Left ventricle myocardium inferior (tissue), 1 donor: ENCODE data around the gene RIPOR3. TPM values are rescaled to one million over a fixed set of nuclear protein-coding genes. Genes with fewer than 3 reads are reported as not detected.

Experiments
- DNase-seq: peaks from one replicate; pipeline ENCODE4 v3.0.0-alpha.2; 2020
- H3K27ac ChIP-seq: fragments of 200-600 bp; replicated peaks from 2 replicates; pipeline ENCODE4 v1.8.0; 2021
- H3K27me3 ChIP-seq: fragments of 200-600 bp; 2 replicates; pipeline ENCODE4 v1.8.0; 2021; ENCODE audit warnings: low read depth
- H3K36me3 ChIP-seq: fragments of 200-600 bp; 2 replicates; pipeline ENCODE4 v1.8.0; 2021
- H3K4me1 ChIP-seq: fragments of 200-600 bp; 2 replicates; pipeline ENCODE4 v1.8.0; 2021
- H3K4me3 ChIP-seq: fragments of 200-600 bp; 2 replicates; pipeline ENCODE4 v1.8.0; 2021; ENCODE audit warnings: mild to moderate bottlenecking, moderate library complexity
- H3K9me3 ChIP-seq: fragments of 200-600 bp; replicated peaks from 2 replicates; pipeline ENCODE4 v1.8.0; 2021
- CTCF ChIP-seq: fragments of 200-600 bp; IDR thresholded peaks from 2 replicates; pipeline ENCODE4 v1.8.0; 2021; ENCODE audit warnings: antibody characterized with exemption, mild to moderate bottlenecking, borderline replicate concordance
- intact Hi-C: fragments of 100-400 bp; cut with micrococcal nuclease; formaldehyde crosslinking; loops from one replicate; pipeline ENCODE4 v1.11.0; 2022
- total RNA-seq: library from RNA; stranded (reverse); fragmentation: NEBNext Ultra II Directional; extraction: Animal tissue kit (Norgen Biotek cat#: 25700); gene quantifications from one replicate; pipeline ENCODE4 v1.2.1, GENCODE V29; 2021
- donor health status: DM: no; HTN: yes; CAD: no; lungs with severe emphysema.

The RIPOR3 gene
- total RNA-seq, 1 donor from 2014 or later = 6.5 TPM

GRCh38 chr20:50689864-50690649 is 1.3 kb downstream of the RIPOR3 start:
- peaks cover 35% of the 10 kb centered on the region for H3K4me1 ChIP-seq
- TF ChIP-seq CTCF = no peak
- peak overlapping the region; percentile 69 for H3K4me3 ChIP-seq
- peaks cover 23% of the 10 kb centered on the region for H3K27me3 ChIP-seq
- intact Hi-C loops = no loop called here
- H3K36me3 ChIP-seq = no peaks in the 10 kb centered on the region
- peak overlapping the region; percentile 85 for H3K27ac ChIP-seq
- H3K9me3 ChIP-seq = no peaks in the 10 kb centered on the region
- DNase-seq = peak; percentile 23

- H3K27ac ChIP-seq = peak overlapping the region; percentile 85
- H3K36me3 ChIP-seq = no peaks in the 10 kb centered on the region
- intact Hi-C loops = no loop called here
- peaks cover 23% of the 10 kb centered on the region for H3K27me3 ChIP-seq
- H3K4me1 ChIP-seq = peaks cover 33% of the 10 kb centered on the region
- no peak for TF ChIP-seq CTCF
- no peak for DNase-seq
- H3K9me3 ChIP-seq = no peaks in the 10 kb centered on the region
- peak overlapping the region; percentile 69 for H3K4me3 ChIP-seq
Observed at GRCh38 chr20:50688256-50688975, 2.9 kb downstream of the RIPOR3 start.

- H3K27me3 ChIP-seq = peaks cover 14% of the 10 kb centered on the region
- no peak for TF ChIP-seq CTCF
- H3K27ac ChIP-seq = peak overlapping the region; percentile 31
- DNase-seq = no peak
- H3K4me3 ChIP-seq = no peak overlapping the region
- intact Hi-C loops = no loop called here
- H3K9me3 ChIP-seq = no peaks in the 10 kb centered on the region
- H3K36me3 ChIP-seq = no peaks in the 10 kb centered on the region
- peaks cover 33% of the 10 kb centered on the region for H3K4me1 ChIP-seq
Observed at GRCh38 chr20:50686821-50687220, 4.5 kb downstream of the RIPOR3 start.

GRCh38 chr20:50683570-50683969 is 7.8 kb downstream of the RIPOR3 start:
- no peak for TF ChIP-seq CTCF

GRCh38 chr20:50682947-50683530 is 8.3 kb downstream of the RIPOR3 start:
- no peak for DNase-seq
- no peaks in the 10 kb centered on the region for H3K36me3 ChIP-seq
- H3K4me1 ChIP-seq = peaks cover 16% of the 10 kb centered on the region
- no peaks in the 10 kb centered on the region for H3K27me3 ChIP-seq
- H3K27ac ChIP-seq = no peak overlapping the region
- no peak for TF ChIP-seq CTCF
- H3K4me3 ChIP-seq = no peak overlapping the region
- intact Hi-C loops = no loop called here
- no peaks in the 10 kb centered on the region for H3K9me3 ChIP-seq

More at GRCh38 chr20:50683570-50683969, 7.8 kb downstream of the RIPOR3 start:
- intact Hi-C loops = no loop called here
- Histone ChIP-seq H3K27me3 (no peaks in the 10 kb centered on the region), H3K4me1 (peaks cover 11% of the 10 kb centered on the region), H3K27ac (no peak overlapping the region), H3K9me3 (no peaks in the 10 kb centered on the region), H3K4me3 (no peak overlapping the region), H3K36me3 (no peaks in the 10 kb centered on the region)
- DNase-seq = no peak
